PFSK-1 (cell line): ENCODE measurements around the gene CYP27A1.

ENCODE experiments used
- FOXP2 ChIP-seq: optimal IDR thresholded peaks from 2 replicates; pipeline ENCODE3; 2011; ENCODE audit warnings: borderline replicate concordance, control low read depth, inconsistent platforms; ENCODE audit not compliant: insufficient read depth; ENCODE audit errors: extremely low read length, extremely low read depth
- POLR2AphosphoS5 ChIP-seq: IDR thresholded peaks from 2 replicates; pipeline ENCODE4 v1.6.1; 2012; ENCODE audit warnings: low read depth, mild to moderate bottlenecking, control low read depth, low read length, moderate library complexity
- SIN3A ChIP-seq: IDR thresholded peaks from 2 replicates; pipeline ENCODE4 v1.6.1; 2012; ENCODE audit warnings: mild to moderate bottlenecking, low read length, moderate library complexity, borderline replicate concordance; ENCODE audit not compliant: insufficient read depth
- TAF1 ChIP-seq: IDR thresholded peaks from 2 replicates; pipeline ENCODE4 v1.6.1; 2012; ENCODE audit warnings: low read length, control low read depth, borderline replicate concordance; ENCODE audit not compliant: insufficient read depth
- TF ChIP-seq, protein P1 (sequence below), 2 experiments: IDR thresholded peaks; 2 replicates each; pipeline versions ENCODE4 v1.6.1 to v1.8.0; 2011 to 2012; ENCODE audit warnings: low read depth in 2 of 2, low read length in 2 of 2, control low read depth in 1 of 2, inconsistent platforms in 1 of 2, mild to moderate bottlenecking in 1 of 2, moderate library complexity in 1 of 2; ENCODE audit not compliant: insufficient read depth in 1 of 2

Gene CYP27A1

GRCh38 chr2:218782528-218782844 lies 539 bp downstream of the CYP27A1 start:
- TF ChIP-seq, protein P1, sequence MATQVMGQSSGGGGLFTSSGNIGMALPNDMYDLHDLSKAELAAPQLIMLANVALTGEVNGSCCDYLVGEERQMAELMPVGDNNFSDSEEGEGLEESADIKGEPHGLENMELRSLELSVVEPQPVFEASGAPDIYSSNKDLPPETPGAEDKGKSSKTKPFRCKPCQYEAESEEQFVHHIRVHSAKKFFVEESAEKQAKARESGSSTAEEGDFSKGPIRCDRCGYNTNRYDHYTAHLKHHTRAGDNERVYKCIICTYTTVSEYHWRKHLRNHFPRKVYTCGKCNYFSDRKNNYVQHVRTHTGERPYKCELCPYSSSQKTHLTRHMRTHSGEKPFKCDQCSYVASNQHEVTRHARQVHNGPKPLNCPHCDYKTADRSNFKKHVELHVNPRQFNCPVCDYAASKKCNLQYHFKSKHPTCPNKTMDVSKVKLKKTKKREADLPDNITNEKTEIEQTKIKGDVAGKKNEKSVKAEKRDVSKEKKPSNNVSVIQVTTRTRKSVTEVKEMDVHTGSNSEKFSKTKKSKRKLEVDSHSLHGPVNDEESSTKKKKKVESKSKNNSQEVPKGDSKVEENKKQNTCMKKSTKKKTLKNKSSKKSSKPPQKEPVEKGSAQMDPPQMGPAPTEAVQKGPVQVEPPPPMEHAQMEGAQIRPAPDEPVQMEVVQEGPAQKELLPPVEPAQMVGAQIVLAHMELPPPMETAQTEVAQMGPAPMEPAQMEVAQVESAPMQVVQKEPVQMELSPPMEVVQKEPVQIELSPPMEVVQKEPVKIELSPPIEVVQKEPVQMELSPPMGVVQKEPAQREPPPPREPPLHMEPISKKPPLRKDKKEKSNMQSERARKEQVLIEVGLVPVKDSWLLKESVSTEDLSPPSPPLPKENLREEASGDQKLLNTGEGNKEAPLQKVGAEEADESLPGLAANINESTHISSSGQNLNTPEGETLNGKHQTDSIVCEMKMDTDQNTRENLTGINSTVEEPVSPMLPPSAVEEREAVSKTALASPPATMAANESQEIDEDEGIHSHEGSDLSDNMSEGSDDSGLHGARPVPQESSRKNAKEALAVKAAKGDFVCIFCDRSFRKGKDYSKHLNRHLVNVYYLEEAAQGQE (IDR thresholded peaks at IDR 0.05; ENCODE audit: insufficient read depth in 1 of 2, low read depth in 2 of 2, low read length in 2 of 2): no peak
- TF ChIP-seq FOXP2: no peak
- no peak for TF ChIP-seq POLR2AphosphoS5
- no peak for TF ChIP-seq TAF1
- no peak for TF ChIP-seq SIN3A

GRCh38 chr2:218783688-218784087 lies 1.7 kb downstream of the CYP27A1 start:
- no peak for TF ChIP-seq SIN3A
- TF ChIP-seq TAF1: no peak
- TF ChIP-seq, protein P1 (IDR thresholded peaks at IDR 0.05; ENCODE audit: insufficient read depth in 1 of 2, low read depth in 2 of 2, low read length in 2 of 2): no peak

DNA sequence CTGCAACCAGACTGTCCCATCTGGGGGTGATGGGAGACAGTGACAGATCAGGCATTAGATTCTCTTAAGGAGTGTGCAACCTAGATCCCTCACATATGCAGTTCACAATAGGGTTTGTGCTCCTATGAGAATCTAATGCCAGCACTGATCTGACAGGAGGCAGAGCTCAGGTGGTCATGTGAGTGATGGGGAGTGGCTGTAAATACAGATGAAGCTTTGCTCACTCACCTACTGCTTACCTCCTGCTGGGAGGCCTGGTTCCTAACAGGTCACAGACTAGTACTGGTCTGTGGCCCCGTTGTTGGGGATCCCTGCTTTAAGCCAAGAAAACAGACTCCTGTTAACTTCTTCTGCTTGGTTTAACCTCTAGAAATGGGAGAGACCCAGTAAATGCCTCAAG lies 3.2 kb downstream of the CYP27A1 start:
- no peak for TF ChIP-seq TAF1
- no peak for TF ChIP-seq POLR2AphosphoS5
- TF ChIP-seq FOXP2: no peak
- TF ChIP-seq, protein P1 (IDR thresholded peaks at IDR 0.05; ENCODE audit: insufficient read depth in 1 of 2, low read depth in 2 of 2, low read length in 2 of 2): no peak
- no peak for TF ChIP-seq SIN3A

GRCh38 chr2:218786133-218786532 lies 4.2 kb downstream of the CYP27A1 start:
- TF ChIP-seq, protein P1 (IDR thresholded peaks at IDR 0.05; ENCODE audit: insufficient read depth in 1 of 2, low read depth in 2 of 2, low read length in 2 of 2): no peak
- TF ChIP-seq POLR2AphosphoS5 (no peak), SIN3A (no peak), TAF1 (no peak), FOXP2 (no peak)

DNA sequence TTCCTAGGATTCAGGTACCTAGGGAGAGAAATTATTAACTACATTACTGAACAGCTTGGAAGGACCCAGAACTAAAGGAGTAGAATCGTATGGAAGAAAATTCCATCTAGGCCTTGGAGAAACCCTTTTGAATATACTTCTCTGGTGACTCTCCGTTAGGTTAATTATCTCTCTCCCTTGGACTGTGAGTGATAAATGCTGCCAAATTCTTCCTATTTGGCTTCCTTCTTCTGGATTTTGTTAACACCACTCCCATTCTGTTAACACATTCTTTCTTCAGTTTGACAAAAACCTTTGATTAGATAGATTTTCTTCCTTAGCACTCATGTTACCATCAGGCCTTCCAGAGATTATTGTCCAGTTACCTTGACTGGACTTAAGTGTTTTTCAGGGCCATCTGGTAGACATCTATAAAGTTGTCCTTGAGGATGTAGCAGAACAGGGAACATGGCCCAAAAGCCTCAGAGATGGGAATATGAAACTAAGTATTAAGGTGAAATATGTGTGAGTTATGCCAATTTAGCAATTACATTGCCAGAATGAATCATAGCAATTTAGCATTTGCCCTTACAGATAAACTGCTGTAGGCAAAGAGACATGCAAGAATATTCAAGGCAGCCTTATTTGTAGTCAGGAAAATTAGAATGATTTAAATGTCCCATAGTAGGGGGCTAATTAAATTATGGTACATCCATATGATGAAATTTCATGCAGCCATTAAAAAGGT lies 6.7 kb downstream of the CYP27A1 start:
- no peak for TF ChIP-seq FOXP2
- no peak for TF ChIP-seq TAF1
- TF ChIP-seq, protein P1 (IDR thresholded peaks at IDR 0.05; ENCODE audit: insufficient read depth in 1 of 2, low read depth in 2 of 2, low read length in 2 of 2): no peak
- TF ChIP-seq SIN3A: no peak
- no peak for TF ChIP-seq POLR2AphosphoS5
